SU-DHL-6 (cell line): ENCODE results near the gene TCAF1.

Experiments used
- H2AFZ ChIP-seq: fragments of 200-600 bp; sonication (generic); 2 replicates; pipeline ENCODE4 v1.6.1; 2014; ENCODE audit warnings: low read depth, mild to moderate bottlenecking, moderate library complexity, mixed read lengths, antibody characterized with exemption, low read length; ENCODE audit not compliant: severe bottlenecking
- H3F3A ChIP-seq: fragments of 200-600 bp; shearing (Covaris generic); 2 replicates; pipeline ENCODE4 v1.6.0; 2016; ENCODE audit warnings: antibody characterized with exemption, mild to moderate bottlenecking; ENCODE audit not compliant: insufficient read depth
- H3K27ac ChIP-seq: fragments of 200-600 bp; sonication (generic); 2 replicates; pipeline ENCODE4 v1.5.1; 2016; ENCODE audit warnings: low read depth, mild to moderate bottlenecking, low read length, moderate library complexity, mixed read lengths
- H3K27me3 ChIP-seq: fragments of 200-600 bp; sonication (generic), shearing (Covaris generic); 2 replicates; pipeline ENCODE4 v1.6.0; 2014; ENCODE audit warnings: mild to moderate bottlenecking, low read length
- H3K36me3 ChIP-seq: fragments of 200-600 bp; sonication (generic); 2 replicates; pipeline ENCODE4 v1.6.1; 2014; ENCODE audit warnings: mild to moderate bottlenecking, low read length, mixed read lengths
- H3K4me2 ChIP-seq: fragments of 300-600, 200-600 bp; shearing (Covaris generic), sonication (generic); 2 replicates; pipeline ENCODE4 v1.6.0; 2014; ENCODE audit warnings: low read length, low read depth, mild to moderate bottlenecking; ENCODE audit not compliant: poor library complexity, severe bottlenecking
- H3K4me3 ChIP-seq: fragments of 200-600 bp; sonication (generic); 2 replicates; pipeline ENCODE4 v1.5.1; 2014; ENCODE audit warnings: antibody characterized with exemption, low read length, mild to moderate bottlenecking, mixed read lengths; ENCODE audit not compliant: insufficient read depth, poor library complexity, severe bottlenecking
- H3K79me2 ChIP-seq: fragments of 200-600 bp; sonication (generic); 2 replicates; pipeline ENCODE4 v1.6.1; 2014; ENCODE audit warnings: mild to moderate bottlenecking, low read length, moderate library complexity; ENCODE audit not compliant: insufficient read depth
- H3K9ac ChIP-seq: fragments of 200-600 bp; sonication (generic); 2 replicates; pipeline ENCODE4 v1.7.0; 2014; ENCODE audit warnings: mild to moderate bottlenecking, low read length
- H3K9me2 ChIP-seq: fragments of 200-600 bp; sonication (generic); replicated peaks from 2 replicates; pipeline ENCODE4 v1.6.1; 2014; ENCODE audit warnings: low read length; ENCODE audit not compliant: insufficient read depth
- H3K9me3 ChIP-seq: fragments of 200-600 bp; sonication (generic); 2 replicates; pipeline ENCODE4 v1.6.1; 2014; ENCODE audit warnings: low read length, mixed read lengths; ENCODE audit not compliant: insufficient read depth
- H4K20me1 ChIP-seq: fragments of 200-600 bp; sonication (generic); 2 replicates; pipeline ENCODE4 v1.6.1; 2014; ENCODE audit warnings: low read depth, mild to moderate bottlenecking, antibody characterized with exemption, low read length, moderate library complexity, mixed read lengths
- CTCF ChIP-seq: fragments of 200-600 bp; sonication (generic); IDR thresholded peaks from one replicate; pipeline ENCODE4 v1.5.1; 2017; ENCODE audit warnings: antibody characterized with exemption, mild to moderate bottlenecking, low read length, moderate library complexity; ENCODE audit not compliant: insufficient read depth, poor library complexity, severe bottlenecking
- EZH2phosphoT487 ChIP-seq: fragments of 200-600 bp; sonication (generic), shearing (Covaris generic); conservative IDR thresholded peaks from 2 replicates; pipeline ENCODE4 v1.6.1; 2018; ENCODE audit warnings: mild to moderate bottlenecking, antibody characterized with exemption, low read length, moderate library complexity, mixed read lengths

The TCAF1 gene

GRCh38 chr7:143901668-143902331, at the start of gene TCAF1:
TCAF1 (minus strand) TSS chr7:143902176; CDS start chr7:143876608, 25,568 bp downstream.
- H2AFZ ChIP-seq, result peak within 1 kb of the TSS; percentile 90
- H3K4me2 ChIP-seq, result peak within 1 kb of the TSS; percentile 64
- no peaks in the 10 kb centered on the region for H3K9me3 ChIP-seq
- no peak within 1 kb of the TSS for H3K27ac ChIP-seq
- H3K4me3 ChIP-seq, result peak within 1 kb of the TSS; percentile 58
- no peaks in the 10 kb centered on the region for H3K79me2 ChIP-seq
- no peaks in the 10 kb centered on the region for H3K36me3 ChIP-seq
- H3K9me2 ChIP-seq, result no peaks in the 10 kb centered on the region
- peak within 1 kb of the TSS; percentile 52 for H3K9ac ChIP-seq
- no peaks in the 10 kb centered on the region for H3F3A ChIP-seq
- no peaks in the 10 kb centered on the region for H4K20me1 ChIP-seq
- no peaks in the 10 kb centered on the region for H3K27me3 ChIP-seq
- TF ChIP-seq CTCF (no peak), EZH2phosphoT487 (no peak)

GRCh38 chr7:143948733-143949132, 46.8 kb upstream of the TCAF1 start:
- H3K9me2 ChIP-seq, result no peaks in the 10 kb centered on the region
- no peaks in the 10 kb centered on the region for H4K20me1 ChIP-seq
- H3K9ac ChIP-seq, result no peak overlapping the region
- no peak overlapping the region for H3K27ac ChIP-seq
- H3K79me2 ChIP-seq, result no peaks in the 10 kb centered on the region
- no peaks in the 10 kb centered on the region for H3K9me3 ChIP-seq
- H2AFZ ChIP-seq, result no peak overlapping the region
- H3K4me2 ChIP-seq, result no peak overlapping the region
- H3K36me3 ChIP-seq, result no peaks in the 10 kb centered on the region
- no peaks in the 10 kb centered on the region for H3F3A ChIP-seq
- TF ChIP-seq EZH2phosphoT487 (no peak), CTCF (no peak)
- H3K27me3 ChIP-seq, result no peaks in the 10 kb centered on the region
- no peak overlapping the region for H3K4me3 ChIP-seq

- Histone ChIP-seq H3K4me2 (no peak overlapping the region), H3K79me2 (no peaks in the 10 kb centered on the region), H3K4me3 (no peak overlapping the region), H3K36me3 (no peaks in the 10 kb centered on the region), H4K20me1 (no peaks in the 10 kb centered on the region), H3K27ac (no peak overlapping the region), H3F3A (no peaks in the 10 kb centered on the region), H3K9ac (no peak overlapping the region), H3K27me3 (no peaks in the 10 kb centered on the region), H3K9me2 (no peaks in the 10 kb centered on the region), H3K9me3 (no peaks in the 10 kb centered on the region), H2AFZ (no peak overlapping the region)
- TF ChIP-seq EZH2phosphoT487, result no peak
- no peak for TF ChIP-seq CTCF
Measured at GRCh38 chr7:143947111-143947510, 45.1 kb upstream of the TCAF1 start.
